NCI-H526 (cell line): ENCODE data around the gene TAAR2.
"Not testable (repeated sequence)": the region's sequence is repeated elsewhere in the genome, so short reads cannot be mapped to it uniquely, and the experiment has no call there.

Source experiments
- DNase-seq, 2 experiments: peaks; one replicate each; lab custom pipeline; 2025; lab: John Stamatoyannopoulos, UW

TAAR2 gene

GRCh38 chr6:132612449-132613108 is 11.5 kb downstream of the TAAR2 start:
- no peak for DNase-seq

GRCh38 chr6:132611616-132612015 is 12.5 kb downstream of the TAAR2 start:
- no peak for DNase-seq

- DNase-seq, result no peak
Measured at GRCh38 chr6:132607544-132608233, 16.4 kb downstream of the TAAR2 start.

- DNase-seq, result no peak
Measured at GRCh38 chr6:132604635-132605152, 19.4 kb downstream of the TAAR2 start.

GRCh38 chr6:132600900-132601299 is 23.2 kb downstream of the TAAR2 start:
- DNase-seq, result not testable (repeated sequence)

- peak in 1 of 2 experiments; percentile 20 for DNase-seq
Measured at GRCh38 chr6:132598473-132598872, 25.6 kb downstream of the TAAR2 start.

GRCh38 chr6:132596201-132596600 is 27.9 kb downstream of the TAAR2 start:
- DNase-seq, result no peak

GRCh38 chr6:132592855-132593254 is 31.2 kb downstream of the TAAR2 start:
- DNase-seq, result no peak

GRCh38 chr6:132590362-132590761 is 33.7 kb downstream of the TAAR2 start:
- peak in 1 of 2 experiments; percentile 6 for DNase-seq

- DNase-seq, result no peak
Measured at GRCh38 chr6:132589454-132589853, 34.6 kb downstream of the TAAR2 start, which contains the start of gene TAAR5. TSS of gene TAAR5 (minus strand) at chr6:132589741. CDS start at chr6:132589686, 55 bp downstream.

- no peak for DNase-seq
Measured at GRCh38 chr6:132587424-132587823, 36.7 kb downstream of the TAAR2 start.

- no peak for DNase-seq
Measured at GRCh38 chr6:132584698-132585097, 39.4 kb downstream of the TAAR2 start.

GRCh38 chr6:132571774-132572173 is 52.3 kb downstream of the TAAR2 start:
- no peak for DNase-seq

GRCh38 chr6:132570221-132570777 is 53.8 kb downstream of the TAAR2 start, which contains the start of gene TAAR6:
TSS of gene TAAR6 (plus strand) at chr6:132570322. CDS start at chr6:132570322, 0 bp downstream.
- peak in 1 of 2 experiments; percentile 34 for DNase-seq

GRCh38 chr6:132569170-132569569 is 54.9 kb downstream of the TAAR2 start:
- no peak for DNase-seq

- no peak for DNase-seq
Measured at GRCh38 chr6:132568611-132569010, 55.5 kb downstream of the TAAR2 start.

- DNase-seq, result no peak
Measured at GRCh38 chr6:132567566-132567965, 56.5 kb downstream of the TAAR2 start.
